Stomach smooth muscle (tissue), 2 donors: ENCODE measurements around the gene TTC39C.

Source experiments
- H3K27ac ChIP-seq: one replicate; pipeline ENCODE4 v1.7.0; 2013; ENCODE audit warnings: mild to moderate bottlenecking, low read length, inconsistent platforms
- H3K27me3 ChIP-seq, 2 donors: one replicate each; pipeline ENCODE4 v1.7.0; 2013; ENCODE audit warnings: low read length in 2 of 2; ENCODE audit not compliant: insufficient read depth in 2 of 2, control insufficient read depth in 1 of 2
- H3K36me3 ChIP-seq, 2 donors: one replicate each; pipeline ENCODE4 v1.7.0; 2013; ENCODE audit warnings: low read length in 2 of 2; ENCODE audit not compliant: control insufficient read depth in 2 of 2, insufficient read depth in 2 of 2
- H3K4me1 ChIP-seq: one replicate; pipeline ENCODE4 v1.7.0; 2013; ENCODE audit warnings: low read length; ENCODE audit not compliant: control insufficient read depth, insufficient read depth
- H3K4me3 ChIP-seq, 2 donors: one replicate each; pipeline ENCODE4 v1.7.0; 2013; ENCODE audit warnings: low read length in 2 of 2
- H3K9ac ChIP-seq, 2 donors: one replicate each; pipeline ENCODE4 v1.7.0; 2013; ENCODE audit warnings: low read length in 2 of 2, mild to moderate bottlenecking in 1 of 2
- H3K9me3 ChIP-seq, 2 donors: one replicate each; pipeline ENCODE4 v1.7.0; 2013; ENCODE audit warnings: low read length in 2 of 2; ENCODE audit not compliant: control insufficient read depth in 2 of 2
- donor health status: healthy.
- donor health status: Pancreatic carcinoma.

TTC39C gene

GRCh38 chr18:24009651-24010333 lies 4.8 kb upstream of the TTC39C start:
- Histone ChIP-seq H3K9me3 (no peaks in the 10 kb centered on the region), H3K27ac (no peak overlapping the region), H3K4me1 (peaks cover 2% of the 10 kb centered on the region), H3K27me3 (no peaks in the 10 kb centered on the region), H3K4me3 (no peak overlapping the region), H3K36me3 (no peaks in the 10 kb centered on the region), H3K9ac (no peak overlapping the region)

- H3K4me3 ChIP-seq = no peak overlapping the region
- H3K9ac ChIP-seq = no peak overlapping the region
- no peaks in the 10 kb centered on the region for H3K9me3 ChIP-seq
- H3K4me1 ChIP-seq = peaks cover 7% of the 10 kb centered on the region
- H3K36me3 ChIP-seq = no peaks in the 10 kb centered on the region
- no peaks in the 10 kb centered on the region for H3K27me3 ChIP-seq
- no peak overlapping the region for H3K27ac ChIP-seq
These were observed 3.9 kb upstream of the TTC39C start for GRCh38 chr18:24010673-24011072.

GRCh38 chr18:24011123-24011917 lies 3.2 kb upstream of the TTC39C start:
- H3K9me3 ChIP-seq = no peaks in the 10 kb centered on the region
- no peaks in the 10 kb centered on the region for H3K27me3 ChIP-seq
- no peaks in the 10 kb centered on the region for H3K36me3 ChIP-seq
- H3K4me3 ChIP-seq = no peak overlapping the region
- no peak overlapping the region for H3K27ac ChIP-seq
- H3K9ac ChIP-seq = no peak overlapping the region
- H3K4me1 ChIP-seq = peaks cover 11% of the 10 kb centered on the region

GRCh38 chr18:24013051-24013450 lies 1.5 kb upstream of the TTC39C start:
- no peaks in the 10 kb centered on the region for H3K9me3 ChIP-seq

GRCh38 chr18:24014986-24015638 lies 558 bp downstream of the TTC39C start:
- Histone ChIP-seq H3K36me3 (no peaks in the 10 kb centered on the region), H3K4me1 (peaks cover 11% of the 10 kb centered on the region), H3K9ac (peak overlapping the region; percentile 60 to 69), H3K9me3 (no peaks in the 10 kb centered on the region), H3K27me3 (no peaks in the 10 kb centered on the region), H3K4me3 (peak overlapping the region; percentile 79 to 81), H3K27ac (peak overlapping the region; percentile 6)

More at GRCh38 chr18:24013051-24013450, 1.5 kb upstream of the TTC39C start:
- H3K27me3 ChIP-seq = no peaks in the 10 kb centered on the region
- H3K4me3 ChIP-seq = no peak overlapping the region
- no peak overlapping the region for H3K9ac ChIP-seq
- H3K27ac ChIP-seq = no peak overlapping the region
- peaks cover 11% of the 10 kb centered on the region for H3K4me1 ChIP-seq
- H3K36me3 ChIP-seq = no peaks in the 10 kb centered on the region

DNA sequence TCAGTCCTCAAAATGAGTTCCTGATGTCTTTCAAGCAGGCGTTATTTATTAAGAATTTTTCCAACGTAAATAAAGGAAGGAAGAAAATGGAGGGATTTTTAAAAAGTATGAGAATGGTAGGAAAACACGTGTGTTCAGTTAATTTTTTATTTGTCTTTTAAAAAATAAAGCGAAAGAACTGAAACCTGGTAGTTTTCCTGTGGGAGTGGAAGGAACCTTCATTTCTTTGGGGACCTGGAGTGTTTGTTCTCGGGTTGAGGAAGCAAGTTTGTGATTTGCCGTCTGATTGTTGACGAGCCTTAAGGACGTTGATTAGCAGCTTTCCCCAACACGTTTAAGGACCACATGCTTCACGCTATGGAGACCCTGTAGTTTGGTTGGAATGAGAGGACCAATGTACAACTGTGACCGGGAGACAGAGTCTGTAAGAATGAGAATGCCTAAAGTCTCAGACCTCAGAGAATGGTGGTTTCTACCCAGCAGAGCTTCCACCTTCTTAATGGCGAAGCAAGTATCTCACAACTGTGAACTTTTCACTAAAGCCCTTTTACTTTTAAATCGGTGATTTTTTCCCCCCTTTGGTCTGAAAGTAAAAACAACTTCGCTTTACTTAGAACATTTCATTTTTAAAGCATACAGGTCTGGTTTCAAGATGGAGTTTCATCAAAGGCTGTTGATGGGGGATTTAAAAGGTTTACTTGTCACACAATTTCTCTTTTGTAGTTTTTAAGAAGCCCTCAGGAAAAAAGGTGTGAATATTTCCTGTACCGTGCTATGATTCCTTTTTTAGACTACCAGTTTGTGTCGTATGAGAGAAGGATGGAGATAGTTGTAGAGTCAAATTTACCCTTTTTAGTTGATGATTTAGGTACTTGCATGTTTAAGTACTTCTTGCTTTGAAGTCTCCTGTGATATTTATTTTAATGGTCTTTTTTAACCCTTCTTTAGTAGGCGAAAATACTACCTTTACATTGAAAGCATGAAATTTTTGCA lies 1.4 kb downstream of the TTC39C start:
- H3K9me3 ChIP-seq = no peaks in the 10 kb centered on the region
- peak overlapping the region; percentile 79 to 81 for H3K4me3 ChIP-seq
- no peaks in the 10 kb centered on the region for H3K36me3 ChIP-seq
- peaks cover 11% of the 10 kb centered on the region for H3K4me1 ChIP-seq
- peak overlapping the region in 1 of 2 donors; percentile 69 for H3K9ac ChIP-seq
- H3K27me3 ChIP-seq = no peaks in the 10 kb centered on the region
- no peak overlapping the region for H3K27ac ChIP-seq

- Histone ChIP-seq H3K9ac (no peak overlapping the region), H3K36me3 (no peaks in the 10 kb centered on the region), H3K4me1 (peaks cover 11% of the 10 kb centered on the region), H3K27me3 (no peaks in the 10 kb centered on the region), H3K9me3 (no peaks in the 10 kb centered on the region), H3K4me3 (no peak overlapping the region), H3K27ac (no peak overlapping the region)
These were observed 2.1 kb downstream of the TTC39C start for GRCh38 chr18:24016643-24017042.

- H3K27ac ChIP-seq = no peak overlapping the region
- no peaks in the 10 kb centered on the region for H3K9me3 ChIP-seq
- H3K4me3 ChIP-seq = no peak overlapping the region
- H3K36me3 ChIP-seq = peaks cover 0 to 2% of the 10 kb centered on the region in 2 donors
- peaks cover 11% of the 10 kb centered on the region for H3K4me1 ChIP-seq
- no peak overlapping the region for H3K9ac ChIP-seq
- H3K27me3 ChIP-seq = no peaks in the 10 kb centered on the region
These were observed 3.8 kb downstream of the TTC39C start for GRCh38 chr18:24018299-24018886.

- peaks cover 0 to 2% of the 10 kb centered on the region in 2 donors for H3K36me3 ChIP-seq
- H3K4me1 ChIP-seq = peaks cover 9% of the 10 kb centered on the region
- no peaks in the 10 kb centered on the region for H3K27me3 ChIP-seq
- no peak overlapping the region for H3K27ac ChIP-seq
- no peaks in the 10 kb centered on the region for H3K9me3 ChIP-seq
- H3K4me3 ChIP-seq = no peak overlapping the region
- no peak overlapping the region for H3K9ac ChIP-seq
These were observed 5.2 kb downstream of the TTC39C start for GRCh38 chr18:24019641-24020331.
